Muscle of leg (tissue), 11 donors: ENCODE data around the gene EPAS1. TPM values are rescaled to one million over a fixed set of nuclear protein-coding genes. Genes with fewer than 3 reads are reported as not detected.

Experiments
- DNase-seq: peaks from one replicate; pipeline ENCODE4 v3.0.0; 2013
- H3K27ac ChIP-seq: one replicate; pipeline ENCODE4 v1.5.1; 2013; ENCODE audit warnings: mild to moderate bottlenecking, low read length, control low read depth
- H3K27me3 ChIP-seq: one replicate; pipeline ENCODE4 v1.6.1; 2013; ENCODE audit warnings: low read length; ENCODE audit not compliant: control insufficient read depth, insufficient read depth
- H3K36me3 ChIP-seq: one replicate; pipeline ENCODE4 v1.6.1; 2013; ENCODE audit warnings: low read length; ENCODE audit not compliant: control insufficient read depth, insufficient read depth
- H3K4me1 ChIP-seq: one replicate; pipeline ENCODE4 v1.6.1; 2013; ENCODE audit warnings: low read length; ENCODE audit not compliant: control insufficient read depth, insufficient read depth
- H3K4me3 ChIP-seq: one replicate; pipeline ENCODE4 v1.5.1; 2013; ENCODE audit warnings: low read length, control low read depth
- H3K9me3 ChIP-seq: replicated peaks from 2 replicates; pipeline ENCODE4 v1.6.1; 2013; ENCODE audit warnings: low read depth, low read length; ENCODE audit not compliant: control insufficient read depth
- WGBS: methylation state at CpG from one replicate; pipeline ENCODE4 v1.1.5; 2013; ENCODE audit warnings: missing lambda C conversion rate; ENCODE audit not compliant: insufficient coverage; 5-methylcytosine and 5-hydroxymethylcytosine counted together
- polyA plus RNA-seq, 8 donors: library from polyadenylated mRNA; unstranded; fragments of 120-200 nt; gene quantifications; one replicate each; pipeline versions ENCODE4 v1.2.1 to v1.2.3, GENCODE V29; 2013; ENCODE audit warnings: inconsistent platforms in 1 of 8, low replicate concordance in 1 of 8; ENCODE audit not compliant: insufficient read length in 8 of 8, insufficient read depth in 1 of 8
- total RNA-seq: library from RNA; stranded (reverse); fragments of 120-200 nt; gene quantifications from one replicate; pipeline ENCODE4 v1.2.4, GENCODE V29; 2013

Gene EPAS1
- total and polyA plus RNA-seq, 9 donors = 13.3 to 43.1 (median 34.7) TPM

- no peaks in the 10 kb centered on the region for H3K9me3 ChIP-seq
- H3K36me3 ChIP-seq = no peaks in the 10 kb centered on the region
- H3K4me1 ChIP-seq = no peaks in the 10 kb centered on the region
- DNase-seq = no peak
- H3K27me3 ChIP-seq = peaks cover 5% of the 10 kb centered on the region
- WGBS = 75% methylated on average over 1 of the region's 3 CpGs
- H3K4me3 ChIP-seq = no peak overlapping the region
- H3K27ac ChIP-seq = no peak overlapping the region
Observed at GRCh38 chr2:46283693-46284092, 13.5 kb upstream of the EPAS1 start.

GRCh38 chr2:46284260-46284659 lies 12.9 kb upstream of the EPAS1 start:
- Histone ChIP-seq H3K27ac (no peak overlapping the region), H3K4me3 (no peak overlapping the region), H3K9me3 (no peaks in the 10 kb centered on the region), H3K4me1 (no peaks in the 10 kb centered on the region), H3K27me3 (peaks cover 5% of the 10 kb centered on the region), H3K36me3 (no peaks in the 10 kb centered on the region)
- DNase-seq = no peak
- WGBS = 83% methylated on average over 1 of the region's 1 CpG

GRCh38 chr2:46284796-46285195 lies 12.4 kb upstream of the EPAS1 start:
- no peak overlapping the region for H3K4me3 ChIP-seq
- 33% methylated on average over 1 of the region's 5 CpGs for WGBS

GRCh38 chr2:46286715-46287114 lies 10.5 kb upstream of the EPAS1 start:
- Histone ChIP-seq H3K27me3 (peaks cover 5% of the 10 kb centered on the region), H3K36me3 (no peaks in the 10 kb centered on the region), H3K4me3 (no peak overlapping the region), H3K9me3 (no peaks in the 10 kb centered on the region), H3K4me1 (no peaks in the 10 kb centered on the region), H3K27ac (no peak overlapping the region)
- 60% methylated on average over 2 of the region's 3 CpGs for WGBS
- DNase-seq = no peak

More at GRCh38 chr2:46284796-46285195, 12.4 kb upstream of the EPAS1 start:
- Histone ChIP-seq H3K36me3 (no peaks in the 10 kb centered on the region), H3K27me3 (peaks cover 5% of the 10 kb centered on the region), H3K9me3 (no peaks in the 10 kb centered on the region), H3K27ac (no peak overlapping the region), H3K4me1 (no peaks in the 10 kb centered on the region)
- no peak for DNase-seq

GRCh38 chr2:46290078-46290477 lies 7.1 kb upstream of the EPAS1 start:
- no peak overlapping the region for H3K27ac ChIP-seq
- WGBS = 94% methylated on average over 3 of the region's 5 CpGs
- DNase-seq = no peak
- no peaks in the 10 kb centered on the region for H3K9me3 ChIP-seq
- H3K4me1 ChIP-seq = no peaks in the 10 kb centered on the region
- no peak overlapping the region for H3K4me3 ChIP-seq
- peaks cover 13% of the 10 kb centered on the region for H3K27me3 ChIP-seq
- H3K36me3 ChIP-seq = no peaks in the 10 kb centered on the region

- no peak overlapping the region for H3K27ac ChIP-seq
- DNase-seq = no peak
- peaks cover 40% of the 10 kb centered on the region for H3K27me3 ChIP-seq
- H3K4me3 ChIP-seq = no peak overlapping the region
- H3K9me3 ChIP-seq = no peaks in the 10 kb centered on the region
- no peaks in the 10 kb centered on the region for H3K36me3 ChIP-seq
- no CpG with 5 or more reads among the region's 4 CpGs for WGBS
- peaks cover 15% of the 10 kb centered on the region for H3K4me1 ChIP-seq
Observed at GRCh38 chr2:46293466-46293865, 3.7 kb upstream of the EPAS1 start.

GRCh38 chr2:46294176-46294836 lies 2.9 kb upstream of the EPAS1 start:
- H3K4me1 ChIP-seq = peaks cover 24% of the 10 kb centered on the region
- H3K27me3 ChIP-seq = peaks cover 48% of the 10 kb centered on the region
- H3K27ac ChIP-seq = no peak overlapping the region
- H3K4me3 ChIP-seq = no peak overlapping the region
- no peak for DNase-seq
- WGBS = 0% methylated on average over 2 of the region's 7 CpGs
- H3K9me3 ChIP-seq = no peaks in the 10 kb centered on the region
- H3K36me3 ChIP-seq = no peaks in the 10 kb centered on the region

- peak; percentile 50 for DNase-seq
Observed at GRCh38 chr2:46296216-46296839, 879 bp upstream of the EPAS1 start.

GRCh38 chr2:46297546-46298271 lies 502 bp downstream of the EPAS1 start:
- DNase-seq = peak; percentile 29
- peak overlapping the region; percentile 63 for H3K4me3 ChIP-seq
- peaks cover 74% of the 10 kb centered on the region for H3K27me3 ChIP-seq
- H3K9me3 ChIP-seq = no peaks in the 10 kb centered on the region
- WGBS = under 1% methylated on average over 65 of the region's 65 CpGs
- H3K36me3 ChIP-seq = no peaks in the 10 kb centered on the region
- peak overlapping the region; percentile 76 for H3K27ac ChIP-seq
- H3K4me1 ChIP-seq = peaks cover 32% of the 10 kb centered on the region

More at GRCh38 chr2:46296216-46296839, 879 bp upstream of the EPAS1 start:
- H3K9me3 ChIP-seq = no peaks in the 10 kb centered on the region
- H3K4me3 ChIP-seq = peak overlapping the region; percentile 47
- no peaks in the 10 kb centered on the region for H3K36me3 ChIP-seq
- peaks cover 32% of the 10 kb centered on the region for H3K4me1 ChIP-seq
- H3K27me3 ChIP-seq = peaks cover 67% of the 10 kb centered on the region
- WGBS = 9% methylated on average over 20 of the region's 28 CpGs
- H3K27ac ChIP-seq = peak overlapping the region; percentile 52

- Histone ChIP-seq H3K27ac (peak overlapping the region; percentile 76), H3K4me3 (peak overlapping the region; percentile 63), H3K4me1 (peaks cover 32% of the 10 kb centered on the region), H3K9me3 (no peaks in the 10 kb centered on the region), H3K27me3 (peaks cover 79% of the 10 kb centered on the region), H3K36me3 (no peaks in the 10 kb centered on the region)
- DNase-seq = peak; percentile 19
- WGBS = 3% methylated on average over 18 of the region's 19 CpGs
Observed at GRCh38 chr2:46298272-46298521, 990 bp downstream of the EPAS1 start.
